Erythroblast (primary cell): ENCODE measurements around the gene SNRPF.
"Not testable (repeated sequence)": the region's sequence is repeated elsewhere in the genome, so short reads cannot be mapped to it uniquely, and the experiment has no call there.

Source experiments
- GATA1 ChIP-seq: IDR thresholded peaks from 2 replicates; pipeline ENCODE4 v1.6.1; 2011; ENCODE audit warnings: low read depth, mild to moderate bottlenecking, control low read depth, low read length, moderate library complexity
- POLR2A ChIP-seq: IDR thresholded peaks from 2 replicates; pipeline ENCODE4 v1.6.1; 2011; ENCODE audit warnings: mild to moderate bottlenecking, low read length

GRCh38 chr12:95842426-95842825 is 16.3 kb upstream of the SNRPF start:
- TF ChIP-seq POLR2A, GATA1: not testable (repeated sequence)
